ENCODE data around the gene EEF1G. TPM values are rescaled to one million over a fixed set of nuclear protein-coding genes. Genes with fewer than 3 reads are reported as not detected.
A peak's percentile ranks its signal among the peaks of the same experiment; 100 is the strongest.

EEF1G gene
- total and polyA plus RNA-seq, 9 of the 15 experiments (the other 6 are each of a cell fraction or from before 2014, with no cell fraction given): 985 to 2,349 (median 2,035) TPM

DNA sequence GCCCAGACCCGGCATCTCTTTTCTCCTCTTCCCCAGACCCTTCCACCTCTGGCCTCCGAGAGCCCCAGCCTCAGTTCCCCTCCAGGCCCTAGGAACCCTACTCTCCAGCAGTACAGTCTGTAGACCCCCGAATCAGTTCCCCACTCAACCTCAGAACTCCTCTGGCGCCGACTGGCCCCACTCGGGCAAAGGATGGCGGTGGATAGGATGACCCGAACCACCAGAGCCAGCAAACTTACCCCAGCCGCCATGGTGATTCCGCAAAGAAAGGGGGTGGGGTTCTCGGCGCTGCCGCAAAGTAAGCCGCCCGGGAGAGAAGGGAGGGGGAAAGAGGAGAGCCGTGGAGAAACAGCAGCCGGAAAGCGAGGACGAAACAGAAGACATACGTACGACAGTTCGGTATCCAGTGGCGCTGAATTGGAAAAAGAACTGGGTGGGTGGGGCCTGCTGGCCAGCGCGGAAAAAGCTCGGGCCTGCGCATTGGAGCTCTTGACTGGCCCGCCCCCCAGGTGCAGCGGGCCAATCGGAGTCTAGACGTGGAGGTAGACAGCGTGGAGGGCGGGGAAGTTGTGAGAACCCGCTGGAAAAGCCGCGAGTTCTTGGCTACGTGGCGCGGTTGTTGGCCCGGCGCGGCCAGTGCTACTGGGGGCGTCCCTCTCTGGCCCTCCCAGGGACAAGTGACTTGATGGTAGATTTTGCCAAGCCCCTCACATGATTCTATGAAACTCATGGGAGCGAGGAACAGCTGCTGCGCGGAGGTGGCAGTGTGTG is at the start of gene EEF1G (continued):
- TF ChIP-seq ZBED1 (IDR thresholded peaks at IDR 0.05) (no peak), KAT2B (IDR thresholded peaks at IDR 0.05; ENCODE audit: low read depth, low read length) (no peak), SAP30 (IDR thresholded peaks at IDR 0.05; ENCODE audit: borderline replicate concordance, insufficient read depth, low read depth, low read length, poor library complexity, severe bottlenecking) (no peak), RBBP5 (IDR thresholded peaks at IDR 0.05; ENCODE audit: borderline replicate concordance, insufficient read depth, low read length, poor library complexity, severe bottlenecking) (peak; percentile 89), PHB2 (IDR thresholded peaks at IDR 0.05; ENCODE audit: low read depth) (0 out of 2 replicates have a peak, but pooled peaks have one; percentile 21), SP2 (IDR thresholded peaks at IDR 0.05; ENCODE audit: extremely low read depth, low read depth, low read length, poor library complexity, severe bottlenecking) (peak; percentile 44), ZNF3 (CRISPR knock-in tag; IDR thresholded peaks at IDR 0.05) (no peak), ZC3H11A (IDR thresholded peaks at IDR 0.05; ENCODE audit: low read depth, low read length) (no peak), ZNF224 (CRISPR knock-in tag; IDR thresholded peaks at IDR 0.05) (peak; percentile 49; the same call in 1 of the 2 replicates), OTX1 (CRISPR knock-in tag; IDR thresholded peaks at IDR 0.05) (no peak), GTF2E2 (tag; IDR thresholded peaks at IDR 0.05) (peak; percentile 83), TAL1 (IDR thresholded peaks at IDR 0.05) (no peak), STAT5A (IDR thresholded peaks at IDR 0.05; ENCODE audit: borderline replicate concordance, low read length) (no peak), HDAC8 (tag; IDR thresholded peaks at IDR 0.05) (no peak)
- TF ChIP-seq, protein P1, sequence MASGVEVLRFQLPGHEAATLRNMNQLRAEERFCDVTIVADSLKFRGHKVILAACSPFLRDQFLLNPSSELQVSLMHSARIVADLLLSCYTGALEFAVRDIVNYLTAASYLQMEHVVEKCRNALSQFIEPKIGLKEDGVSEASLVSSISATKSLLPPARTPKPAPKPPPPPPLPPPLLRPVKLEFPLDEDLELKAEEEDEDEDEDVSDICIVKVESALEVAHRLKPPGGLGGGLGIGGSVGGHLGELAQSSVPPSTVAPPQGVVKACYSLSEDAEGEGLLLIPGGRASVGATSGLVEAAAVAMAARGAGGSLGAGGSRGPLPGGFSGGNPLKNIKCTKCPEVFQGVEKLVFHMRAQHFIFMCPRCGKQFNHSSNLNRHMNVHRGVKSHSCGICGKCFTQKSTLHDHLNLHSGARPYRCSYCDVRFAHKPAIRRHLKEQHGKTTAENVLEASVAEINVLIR (CRISPR knock-in tag; IDR thresholded peaks at IDR 0.05): no peak
- TF ChIP-seq, protein P2, sequence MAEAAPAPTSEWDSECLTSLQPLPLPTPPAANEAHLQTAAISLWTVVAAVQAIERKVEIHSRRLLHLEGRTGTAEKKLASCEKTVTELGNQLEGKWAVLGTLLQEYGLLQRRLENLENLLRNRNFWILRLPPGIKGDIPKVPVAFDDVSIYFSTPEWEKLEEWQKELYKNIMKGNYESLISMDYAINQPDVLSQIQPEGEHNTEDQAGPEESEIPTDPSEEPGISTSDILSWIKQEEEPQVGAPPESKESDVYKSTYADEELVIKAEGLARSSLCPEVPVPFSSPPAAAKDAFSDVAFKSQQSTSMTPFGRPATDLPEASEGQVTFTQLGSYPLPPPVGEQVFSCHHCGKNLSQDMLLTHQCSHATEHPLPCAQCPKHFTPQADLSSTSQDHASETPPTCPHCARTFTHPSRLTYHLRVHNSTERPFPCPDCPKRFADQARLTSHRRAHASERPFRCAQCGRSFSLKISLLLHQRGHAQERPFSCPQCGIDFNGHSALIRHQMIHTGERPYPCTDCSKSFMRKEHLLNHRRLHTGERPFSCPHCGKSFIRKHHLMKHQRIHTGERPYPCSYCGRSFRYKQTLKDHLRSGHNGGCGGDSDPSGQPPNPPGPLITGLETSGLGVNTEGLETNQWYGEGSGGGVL (CRISPR knock-in tag; IDR thresholded peaks at IDR 0.05): no peak
- TF ChIP-seq, protein P3, sequence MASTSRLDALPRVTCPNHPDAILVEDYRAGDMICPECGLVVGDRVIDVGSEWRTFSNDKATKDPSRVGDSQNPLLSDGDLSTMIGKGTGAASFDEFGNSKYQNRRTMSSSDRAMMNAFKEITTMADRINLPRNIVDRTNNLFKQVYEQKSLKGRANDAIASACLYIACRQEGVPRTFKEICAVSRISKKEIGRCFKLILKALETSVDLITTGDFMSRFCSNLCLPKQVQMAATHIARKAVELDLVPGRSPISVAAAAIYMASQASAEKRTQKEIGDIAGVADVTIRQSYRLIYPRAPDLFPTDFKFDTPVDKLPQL (IDR thresholded peaks at IDR 0.05; ENCODE audit: extremely low read depth, insufficient read length): no peak
- TF ChIP-seq, protein P4, sequence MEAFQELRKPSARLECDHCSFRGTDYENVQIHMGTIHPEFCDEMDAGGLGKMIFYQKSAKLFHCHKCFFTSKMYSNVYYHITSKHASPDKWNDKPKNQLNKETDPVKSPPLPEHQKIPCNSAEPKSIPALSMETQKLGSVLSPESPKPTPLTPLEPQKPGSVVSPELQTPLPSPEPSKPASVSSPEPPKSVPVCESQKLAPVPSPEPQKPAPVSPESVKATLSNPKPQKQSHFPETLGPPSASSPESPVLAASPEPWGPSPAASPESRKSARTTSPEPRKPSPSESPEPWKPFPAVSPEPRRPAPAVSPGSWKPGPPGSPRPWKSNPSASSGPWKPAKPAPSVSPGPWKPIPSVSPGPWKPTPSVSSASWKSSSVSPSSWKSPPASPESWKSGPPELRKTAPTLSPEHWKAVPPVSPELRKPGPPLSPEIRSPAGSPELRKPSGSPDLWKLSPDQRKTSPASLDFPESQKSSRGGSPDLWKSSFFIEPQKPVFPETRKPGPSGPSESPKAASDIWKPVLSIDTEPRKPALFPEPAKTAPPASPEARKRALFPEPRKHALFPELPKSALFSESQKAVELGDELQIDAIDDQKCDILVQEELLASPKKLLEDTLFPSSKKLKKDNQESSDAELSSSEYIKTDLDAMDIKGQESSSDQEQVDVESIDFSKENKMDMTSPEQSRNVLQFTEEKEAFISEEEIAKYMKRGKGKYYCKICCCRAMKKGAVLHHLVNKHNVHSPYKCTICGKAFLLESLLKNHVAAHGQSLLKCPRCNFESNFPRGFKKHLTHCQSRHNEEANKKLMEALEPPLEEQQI (IDR thresholded peaks at IDR 0.05): no peak

All from K562 (cell line).